GM18858 (cell line): Measurements from ENCODE around the gene TCAIM.

ENCODE experiments used
- ATAC-seq: cut with Tn5 transposase; IDR thresholded peaks from one replicate; pipeline ENCODE4 v1.9.1; 2021; ENCODE audit not compliant: unreplicated experiment

TCAIM gene

DNA sequence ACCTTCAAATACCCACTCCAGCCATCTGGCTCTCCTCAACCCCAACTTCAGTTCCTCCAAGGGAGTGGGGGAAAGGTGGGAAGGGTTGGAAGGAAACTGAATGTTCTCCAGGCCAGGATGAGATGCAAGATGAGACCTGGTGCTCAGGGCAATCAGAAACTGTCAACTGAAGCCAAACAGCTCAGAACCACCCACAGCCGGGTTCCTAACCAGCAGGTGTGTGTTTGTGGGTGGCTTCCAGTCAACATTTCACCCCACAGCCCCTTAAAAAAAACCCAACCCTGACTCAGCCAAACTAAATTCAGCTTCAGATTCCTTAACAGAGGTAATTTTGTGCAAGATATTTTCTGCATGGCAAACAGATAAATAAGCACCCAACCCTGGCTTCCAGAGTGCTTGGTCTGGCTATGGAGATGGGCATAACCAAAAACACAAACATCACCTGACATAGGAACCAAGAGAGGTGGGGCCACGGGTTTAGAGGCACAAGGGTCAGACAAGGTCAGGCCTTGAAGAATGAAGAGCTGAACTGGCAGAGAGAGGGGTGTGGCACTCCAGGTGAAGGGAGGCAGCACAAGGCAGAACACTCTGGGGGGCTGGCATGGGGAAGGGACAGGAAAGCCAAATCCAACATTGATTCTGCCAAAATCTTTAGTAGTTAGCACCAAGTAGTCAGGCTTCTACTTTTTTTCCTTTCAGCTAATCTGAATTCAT, 104.2 kb downstream of the TCAIM start:
- no peak for ATAC-seq

DNA sequence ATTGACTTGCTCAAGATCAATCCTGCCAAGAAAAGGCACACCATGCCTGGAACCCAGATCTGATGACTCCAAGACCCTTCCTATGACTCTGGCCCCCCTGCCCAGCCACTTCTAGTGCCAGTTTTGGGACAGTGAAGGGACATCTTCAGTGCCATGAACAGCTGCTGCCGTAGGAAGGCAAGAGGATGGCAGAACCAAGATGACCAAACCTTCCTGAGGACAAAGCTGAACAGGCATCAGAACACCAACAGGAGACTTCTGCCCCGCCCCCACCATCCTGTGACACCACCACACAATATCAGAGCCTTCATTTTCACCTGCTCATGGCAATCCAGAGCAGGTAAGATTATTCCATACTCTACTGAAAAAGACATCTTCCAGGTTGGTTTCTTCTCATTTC, 105.9 kb downstream of the TCAIM start:
- no peak for ATAC-seq

DNA sequence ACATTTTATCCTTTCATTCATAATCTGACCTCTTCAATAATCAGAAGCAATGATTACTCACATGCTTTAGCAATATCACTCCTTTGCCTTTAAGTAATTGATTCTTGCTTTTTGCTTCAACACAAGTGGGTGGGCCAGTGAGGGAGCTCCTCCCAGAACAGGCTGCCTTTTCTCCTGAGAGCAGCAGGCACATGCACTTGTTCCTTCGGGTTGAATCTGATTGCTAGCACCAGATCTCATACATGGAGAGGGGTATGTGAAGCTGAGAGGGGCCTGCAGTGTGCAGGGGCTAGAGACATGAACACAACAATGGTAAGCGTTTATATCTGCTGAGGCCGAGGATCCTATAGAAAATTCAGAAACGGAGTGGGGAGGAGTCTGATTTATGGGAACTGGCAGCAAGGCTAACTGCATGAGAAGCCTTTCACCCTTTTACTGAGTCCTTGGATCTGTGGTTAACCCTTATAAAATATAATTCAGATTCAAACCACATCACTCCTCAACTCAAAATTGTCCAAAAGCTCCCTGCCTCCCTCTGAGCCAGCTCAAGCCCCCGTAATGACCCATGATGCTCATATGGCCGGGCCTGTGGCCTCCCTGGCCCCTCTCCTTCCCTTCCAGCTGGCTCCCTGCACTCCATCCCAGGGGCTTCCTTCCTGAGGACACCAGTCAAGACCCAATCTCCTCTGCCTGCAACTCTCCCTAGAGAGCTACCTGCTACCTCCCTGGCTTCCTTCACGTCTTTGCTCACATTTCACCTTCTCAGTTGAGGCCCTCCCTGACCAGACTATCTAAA, 106.5 kb downstream of the TCAIM start:
- no peak for ATAC-seq

DNA sequence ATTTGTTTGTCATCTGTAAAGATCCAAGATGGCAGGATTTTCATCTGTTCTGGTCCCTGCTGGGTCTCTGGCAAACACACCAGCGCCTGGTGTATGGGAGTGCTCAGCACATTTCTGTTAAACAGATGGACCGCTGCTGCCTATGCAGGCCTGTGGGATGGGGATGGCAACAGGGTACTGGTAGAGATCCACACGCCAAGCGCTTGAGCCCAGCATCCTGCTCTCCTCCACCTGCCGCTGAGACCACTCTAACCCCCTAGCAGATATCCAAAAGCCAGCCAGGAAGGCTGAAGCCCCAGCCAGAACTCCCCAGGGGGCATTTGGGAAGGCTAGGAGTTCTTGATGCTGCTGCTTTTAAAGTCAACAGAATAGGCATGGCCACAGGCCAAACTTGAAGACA, 107.2 kb downstream of the TCAIM start:
- no peak for ATAC-seq

DNA sequence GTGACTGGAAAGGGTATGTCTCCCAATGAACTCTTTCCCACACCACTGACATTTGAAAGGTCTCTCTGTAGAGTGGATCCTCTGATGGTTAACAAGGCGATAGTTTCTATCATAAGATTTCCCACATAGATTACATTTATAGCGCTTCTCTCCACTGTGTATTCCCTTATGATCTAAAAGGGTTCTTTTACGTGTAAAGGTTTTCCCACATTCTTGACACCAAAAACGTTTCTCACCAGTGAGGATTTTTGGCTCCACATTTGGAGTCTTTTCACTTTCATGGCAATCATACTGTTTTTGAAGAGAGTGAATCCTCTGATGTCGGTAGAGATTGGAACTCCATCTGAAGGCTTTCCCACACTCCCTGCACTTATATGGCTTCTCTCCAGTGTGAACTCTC, 108.4 kb downstream of the TCAIM start:
- ATAC-seq, result no peak

DNA sequence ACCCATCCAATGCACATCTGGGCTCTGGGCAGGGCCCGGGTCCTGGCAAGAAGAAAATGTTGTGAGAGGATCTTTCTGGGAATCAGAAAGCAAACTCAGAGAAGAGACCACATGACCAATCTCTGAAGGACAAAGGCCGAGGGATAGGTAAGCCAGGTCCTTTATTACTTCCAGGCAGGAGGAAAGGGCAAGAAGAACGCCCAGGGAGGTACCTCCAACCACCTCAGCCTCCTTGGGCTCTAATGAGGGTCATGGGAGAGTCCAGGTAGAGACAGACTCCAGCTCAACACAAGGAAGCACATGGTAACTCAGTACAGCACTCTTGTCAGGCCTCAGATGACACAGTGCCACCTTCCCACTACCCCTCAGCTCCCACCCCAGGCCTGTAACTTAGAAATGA, 112.9 kb downstream of the TCAIM start:
- ATAC-seq, result no peak

DNA sequence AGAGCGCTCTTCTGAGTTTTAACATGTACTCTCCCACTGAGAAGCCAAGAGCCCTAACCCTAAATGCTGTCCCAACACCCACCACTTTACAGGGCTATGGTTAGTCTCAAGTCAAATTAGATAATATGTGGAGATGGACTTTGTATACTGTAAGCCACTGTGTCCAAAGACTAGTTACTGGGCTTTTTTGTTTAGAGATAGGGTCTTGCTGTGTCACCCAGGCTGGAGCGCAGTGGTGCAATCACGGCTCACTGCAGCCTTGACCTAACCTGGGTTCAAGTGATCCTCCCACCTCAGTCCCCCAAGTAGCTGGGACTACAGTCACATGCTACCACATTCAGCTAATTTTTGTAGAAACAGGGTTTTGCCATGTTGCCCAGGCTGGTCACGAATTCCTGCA, 115.7 kb downstream of the TCAIM start:
- ATAC-seq, result no peak

DNA sequence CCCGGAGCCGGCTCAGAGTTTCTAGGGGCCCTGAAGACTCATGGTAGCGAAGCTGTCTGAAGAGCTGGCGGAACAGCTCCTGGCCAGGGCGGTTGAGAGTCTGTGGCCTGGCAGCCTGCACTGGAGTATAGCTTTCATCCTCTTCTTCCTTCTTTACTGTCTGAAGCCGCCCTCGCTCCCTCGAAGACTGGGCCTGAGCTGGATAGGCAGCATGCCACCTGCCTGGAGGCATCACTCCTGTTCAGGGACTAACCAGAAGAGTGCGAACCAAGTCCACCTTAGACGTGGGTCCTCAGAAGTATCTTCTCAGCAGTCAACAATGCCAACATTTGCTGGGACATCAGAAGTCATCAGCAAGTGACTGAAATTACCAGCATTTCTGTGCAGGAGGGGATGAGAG, 116.8 kb downstream of the TCAIM start:
- ATAC-seq, result no peak
